Measurements from ENCODE around the gene ABCA2. TPM values are rescaled to one million over a fixed set of nuclear protein-coding genes. Genes with fewer than 3 reads are reported as not detected.

Gene ABCA2
- total RNA-seq, 1 experiment from 2014 or later, result 22.4 TPM

GRCh38 chr9:137050570-137050969 is 22.5 kb upstream of the ABCA2 start:
- H2AK5ac ChIP-seq (ENCODE audit: insufficient read length, low read length), result no peak overlapping the region
- H4K20me1 ChIP-seq (ENCODE audit: control insufficient read depth, insufficient read depth, insufficient read length), result no peaks in the 10 kb centered on the region
- H3K4ac ChIP-seq (ENCODE audit: low read depth, low read length), result no peak overlapping the region
- H3K14ac ChIP-seq (ENCODE audit: insufficient read depth, low read length), result no peak overlapping the region
- no peak overlapping the region; a peak in 1 of 5 replicates for H3K4me3 Mint-ChIP-seq
- H4K8ac ChIP-seq (replicated peaks; ENCODE audit: insufficient read length, low read depth, low read length), result no peak overlapping the region
- H3K27ac ChIP-seq (ENCODE audit: insufficient read length, low read depth, low read length), result no peak overlapping the region
- H4K91ac ChIP-seq (ENCODE audit: insufficient read length, low read depth, low read length), result no peak overlapping the region
- no peak for TF ChIP-seq CTCF (conservative IDR thresholded peaks at IDR 0.05)
- no peak overlapping the region for H4K5ac ChIP-seq (ENCODE audit: insufficient read length, low read depth, low read length)
- H2BK5ac ChIP-seq (ENCODE audit: insufficient read length, low read length), result no peak overlapping the region
- WGBS (ENCODE audit: extremely low coverage, insufficient read length, low lambda C conversion rate), result no CpG with 5 or more reads among the region's 5 CpGs
- no peaks in the 10 kb centered on the region for H3K36me3 Mint-ChIP-seq (ENCODE audit: insufficient read depth in 1 of 3, low read depth in 3 of 3)
- no peak overlapping the region for H2AFZ ChIP-seq (ENCODE audit: low read length)
- H3K27me3 Mint-ChIP-seq (ENCODE audit: low read depth), result peaks cover 69% of the 10 kb centered on the region
- H3K27me3 ChIP-seq (ENCODE audit: insufficient read depth, low read length), result peaks cover 7% of the 10 kb centered on the region; the same call in 1 of the 2 replicates
- no peak overlapping the region for H2BK20ac ChIP-seq (ENCODE audit: low read depth, low read length, poor library complexity, severe bottlenecking)
- H2BK12ac ChIP-seq (ENCODE audit: insufficient read length, low read depth, low read length), result no peak overlapping the region
- H3K18ac ChIP-seq (ENCODE audit: insufficient read length, low read depth, low read length), result no peak overlapping the region
- no peak overlapping the region for H3K9ac ChIP-seq (ENCODE audit: extremely low read depth, insufficient read length, low read length)
- no peak overlapping the region for H3K4me2 ChIP-seq (ENCODE audit: insufficient read depth, insufficient read length, low read length)
- H3K9me3 Mint-ChIP-seq, result no peaks in the 10 kb centered on the region
- no peak overlapping the region for H3K56ac ChIP-seq (ENCODE audit: insufficient read length, low read depth, low read length)
- H3K4me1 Mint-ChIP-seq, result peaks cover 2 to 8% of the 10 kb centered on the region in 2 experiments
- H3K23ac ChIP-seq (ENCODE audit: insufficient read length, low read depth, low read length), result no peak overlapping the region
- H3K4me1 ChIP-seq (ENCODE audit: insufficient read depth, low read length), result no peaks in the 10 kb centered on the region
- no peak overlapping the region for H3T11ph ChIP-seq (ENCODE audit: low read length)
- H3K23me2 ChIP-seq (ENCODE audit: insufficient read length, low read depth, low read length, poor library complexity, severe bottlenecking), result peaks cover 10% of the 10 kb centered on the region
- no peaks in the 10 kb centered on the region for H3K79me1 ChIP-seq (ENCODE audit: insufficient read depth, low read depth, low read length, poor library complexity, severe bottlenecking)
- no peak overlapping the region for H2BK15ac ChIP-seq (ENCODE audit: low read depth, low read length)
- DNase-seq, result no peak
- H3K79me2 ChIP-seq (ENCODE audit: insufficient read depth, low read length), result no peaks in the 10 kb centered on the region
- no peaks in the 10 kb centered on the region for H3K9me3 ChIP-seq (ENCODE audit: control insufficient read depth, low read depth, low read length)
- no peak overlapping the region for H2BK120ac ChIP-seq (ENCODE audit: low read depth, low read length, poor library complexity, severe bottlenecking)
- no peak overlapping the region for H3K27ac Mint-ChIP-seq

Data from H9 (cell line).